Spleen (tissue), 13 donors: ENCODE data around the gene SMIM31. TPM values are rescaled to one million over a fixed set of nuclear protein-coding genes. Genes with fewer than 3 reads are reported as not detected.

ENCODE experiments used
- DNase-seq: peaks from one replicate; pipeline ENCODE4 v3.0.0-alpha.2; 2020
- H3K27ac ChIP-seq, 8 donors: fragments of 200-600 bp; sonication (generic) in 7 of 8; 1 replicate in 4 of 8; 2 replicates in 4 of 8; pipeline versions ENCODE4 v1.5.0 to v1.8.0; 2016 to 2021; ENCODE audit warnings: inconsistent platforms in 4 of 8, mild to moderate bottlenecking in 4 of 8, moderate library complexity in 1 of 8
- H3K27me3 ChIP-seq, 7 donors: fragments of 200-600 bp; sonication (generic) in 6 of 7; replicated peaks in 1 of 7; 1 replicate in 4 of 7; 2 replicates in 3 of 7; pipeline versions ENCODE4 v1.5.0 to v1.8.0; 2016 to 2021; ENCODE audit warnings: inconsistent platforms in 3 of 7, mild to moderate bottlenecking in 1 of 7
- H3K36me3 ChIP-seq, 6 donors: fragments of 200-600 bp; sonication (generic) in 5 of 6; 1 replicate in 4 of 6; 2 replicates in 2 of 6; pipeline versions ENCODE4 v1.5.0 to v1.8.0; 2016 to 2021; ENCODE audit warnings: inconsistent platforms in 2 of 6
- H3K4me1 ChIP-seq, 6 donors: fragments of 200-600 bp; sonication (generic) in 5 of 6; 1 replicate in 3 of 6; 2 replicates in 3 of 6; pipeline versions ENCODE4 v1.5.0 to v1.8.0; 2016 to 2021; ENCODE audit warnings: inconsistent platforms in 3 of 6
- H3K4me3 ChIP-seq, 8 donors: fragments of 200-600 bp; sonication (generic) in 7 of 8; 1 replicate in 4 of 8; 2 replicates in 4 of 8; pipeline versions ENCODE4 v1.5.0 to v1.8.0; 2016 to 2021; ENCODE audit warnings: inconsistent platforms in 4 of 8, mild to moderate bottlenecking in 4 of 8, moderate library complexity in 2 of 8
- H3K9me3 ChIP-seq, 8 donors: fragments of 200-600 bp; sonication (generic) in 7 of 8; 1 replicate in 4 of 8; 2 replicates in 4 of 8; pipeline versions ENCODE4 v1.5.0 to v1.8.0; 2016 to 2021; ENCODE audit warnings: inconsistent platforms in 4 of 8
- POLR2A ChIP-seq, 3 donors: fragments of 450-650 bp; IDR thresholded peaks; one replicate each; pipeline ENCODE4 v1.5.1; 2017; ENCODE audit warnings: antibody characterized with exemption in 3 of 3, mild to moderate bottlenecking in 1 of 3
- POLR2AphosphoS5 ChIP-seq, 3 donors: sonication (generic); formaldehyde crosslinking; IDR thresholded peaks; one replicate each; pipeline ENCODE4 v1.5.1; 2017; ENCODE audit warnings: antibody characterized with exemption in 3 of 3
- WGBS, 5 donors: extraction: QIAGEN DNeasy Blood & Tissue Kit in 3 of 5; methylation state at CpG; one replicate each; pipeline versions ENCODE4 v1.1.5 to v1.1.7; 2013 to 2018; 5-methylcytosine and 5-hydroxymethylcytosine counted together
- intact Hi-C: fragments of 100-400 bp; cut with DNase I; formaldehyde crosslinking; loops from one replicate; pipeline ENCODE4 v1.15.0; 2023; ENCODE audit warnings: low total_unique reads
- long read RNA-seq, 2 donors: transcript quantifications; one replicate each; lab custom pipeline, GENCODE V29; 2026
- polyA plus RNA-seq, 3 donors: library from polyadenylated mRNA; stranded (reverse); fragments of 200-250 nt; gene quantifications; one replicate each; pipeline ENCODE4 v1.2.1, GENCODE V29; 2013
- total RNA-seq, 7 donors: library from RNA; depleted of rRNA in 3 of 7; stranded (reverse); fragments of >200 nt in 3 of 7; fragmentation: NEBNext Ultra II Directional in 4 of 7; extraction: Animal tissue kit (Norgen Biotek cat#: 25700) in 4 of 7; gene quantifications; one replicate each; pipeline versions ENCODE4 v1.1.0 to v1.2.1, GENCODE V29; 2016 to 2021
- TF ChIP-seq, protein P1 (sequence below), 11 experiments: fragments of 200-600 bp in 7 of 11; fragments of 450-650 bp in 4 of 11; sonication (generic) in 4 of 11; IDR thresholded peaks in 8 of 11; conservative IDR thresholded peaks in 3 of 11; 1 replicate in 7 of 11; 2 replicates in 4 of 11; pipeline versions ENCODE4 v1.4.0 to v1.8.0; 2016 to 2021; ENCODE audit warnings: antibody characterized with exemption in 11 of 11, inconsistent platforms in 4 of 11, mild to moderate bottlenecking in 1 of 11
- donor health status: healthy with polysubstance abuse.
- donor health status: DM: no; HTN: no; CAD: no; lungs with moderate emphysema.
- donor health status: DM: no; HTN: no; CAD: no.
- donor health status: Bipolar disorder and iron deficiency.
- donor health status: healthy.
- donor health status: DM: no; HTN: no; CAD: no.
- donor health status: DM: yes; HTN: yes; CAD: no.

SMIM31 gene
- total RNA-seq (not detected), polyA plus RNA-seq (not detected)
- long read RNA-seq, donor 1 = 0 reads
- long read RNA-seq, donor 2 = 0 reads

DNA sequence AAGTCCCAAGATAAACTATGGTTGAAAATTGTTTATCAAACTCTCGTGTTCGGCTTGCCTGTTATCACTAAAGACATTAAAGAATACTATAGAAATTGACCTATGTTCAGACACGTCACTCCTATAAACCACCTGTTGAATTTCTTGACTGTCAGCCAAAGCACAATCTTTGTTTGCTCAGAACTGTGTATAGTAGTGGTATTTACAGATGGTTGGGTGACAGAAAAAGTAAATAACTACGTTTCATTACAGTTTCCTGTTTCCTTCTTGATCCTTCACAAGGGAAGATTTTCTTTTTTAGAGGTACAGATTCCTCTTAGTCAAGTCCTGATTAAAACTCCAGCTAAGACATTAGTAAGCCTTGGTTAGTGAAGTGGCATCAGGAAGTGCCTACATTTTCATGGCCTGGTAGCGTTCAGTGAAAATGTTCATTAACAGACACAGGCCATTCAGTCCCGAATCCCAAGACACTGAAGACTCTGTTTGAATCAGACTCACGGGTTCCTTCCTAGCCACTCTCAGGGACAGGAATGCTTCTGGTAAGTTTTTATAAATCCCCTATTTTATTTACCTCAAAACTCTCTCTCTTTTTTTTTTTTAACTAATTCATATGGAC lies at the start of gene SMIM31:
SMIM31 (plus strand) TSS at position 259 of the 616 bp plus-strand sequence. CDS start 16,313 bp downstream, outside the sequence.
- Histone ChIP-seq H3K27ac (no peak within 1 kb of the TSS), H3K9me3 (peaks cover 0 to 17% (median 12%) of the 10 kb centered on the region in 8 donors), H3K4me3 (no peak within 1 kb of the TSS), H3K36me3 (no peaks in the 10 kb centered on the region), H3K4me1 (no peaks in the 10 kb centered on the region), H3K27me3 (peaks cover 0 to under 1% (median 0%) of the 10 kb centered on the region in 7 donors)
- DNase-seq = no peak
- intact Hi-C loops = no loop called here
- no peak for TF ChIP-seq POLR2A (IDR thresholded peaks at IDR 0.05)
- TF ChIP-seq, protein P1, sequence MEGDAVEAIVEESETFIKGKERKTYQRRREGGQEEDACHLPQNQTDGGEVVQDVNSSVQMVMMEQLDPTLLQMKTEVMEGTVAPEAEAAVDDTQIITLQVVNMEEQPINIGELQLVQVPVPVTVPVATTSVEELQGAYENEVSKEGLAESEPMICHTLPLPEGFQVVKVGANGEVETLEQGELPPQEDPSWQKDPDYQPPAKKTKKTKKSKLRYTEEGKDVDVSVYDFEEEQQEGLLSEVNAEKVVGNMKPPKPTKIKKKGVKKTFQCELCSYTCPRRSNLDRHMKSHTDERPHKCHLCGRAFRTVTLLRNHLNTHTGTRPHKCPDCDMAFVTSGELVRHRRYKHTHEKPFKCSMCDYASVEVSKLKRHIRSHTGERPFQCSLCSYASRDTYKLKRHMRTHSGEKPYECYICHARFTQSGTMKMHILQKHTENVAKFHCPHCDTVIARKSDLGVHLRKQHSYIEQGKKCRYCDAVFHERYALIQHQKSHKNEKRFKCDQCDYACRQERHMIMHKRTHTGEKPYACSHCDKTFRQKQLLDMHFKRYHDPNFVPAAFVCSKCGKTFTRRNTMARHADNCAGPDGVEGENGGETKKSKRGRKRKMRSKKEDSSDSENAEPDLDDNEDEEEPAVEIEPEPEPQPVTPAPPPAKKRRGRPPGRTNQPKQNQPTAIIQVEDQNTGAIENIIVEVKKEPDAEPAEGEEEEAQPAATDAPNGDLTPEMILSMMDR (IDR thresholded peaks at IDR 0.05 in 8 of 11, conservative IDR thresholded peaks at IDR 0.05 in 3 of 11) = no peak
- no peak for TF ChIP-seq POLR2AphosphoS5 (IDR thresholded peaks at IDR 0.05)
- WGBS, 5 donors = 63 to 80% (median 75%) methylated on average over 7 of the region's 7 CpGs

DNA sequence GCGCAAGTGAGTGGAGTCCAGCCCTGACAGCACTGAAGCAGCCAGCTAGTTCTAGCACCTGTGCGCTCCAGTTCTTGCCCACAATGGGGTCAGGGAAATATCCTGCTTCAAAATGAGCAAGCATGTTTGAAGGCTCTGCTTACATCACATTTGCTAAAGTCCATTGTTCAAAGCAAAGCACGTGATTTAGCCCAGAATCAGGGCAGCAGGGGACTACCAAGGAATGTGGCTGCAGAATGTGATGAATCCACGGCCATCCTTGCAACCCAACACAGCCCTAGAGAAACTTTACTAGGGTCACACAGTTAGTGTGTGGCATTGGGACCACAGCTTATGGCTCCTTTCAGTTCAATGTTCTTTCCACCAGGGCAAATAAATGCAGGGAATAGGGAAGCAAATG lies 47.3 kb upstream of the SMIM31 start:
- no peaks in the 10 kb centered on the region for H3K27me3 ChIP-seq
- TF ChIP-seq POLR2A (IDR thresholded peaks at IDR 0.05) (no peak), POLR2AphosphoS5 (IDR thresholded peaks at IDR 0.05) (no peak)
- TF ChIP-seq, protein P1 (IDR thresholded peaks at IDR 0.05 in 8 of 11, conservative IDR thresholded peaks at IDR 0.05 in 3 of 11) = no peak
- H3K4me3 ChIP-seq = no peak overlapping the region
- 68 to 80% (median 77%) methylated on average over 4 of the region's 4 CpGs for WGBS, 5 donors
- peaks cover 0 to 3% (median 0%) of the 10 kb centered on the region in 8 donors for H3K9me3 ChIP-seq
- H3K4me1 ChIP-seq = no peaks in the 10 kb centered on the region
- H3K27ac ChIP-seq = no peak overlapping the region
- H3K36me3 ChIP-seq = no peaks in the 10 kb centered on the region
- intact Hi-C loops = no loop called here
- no peak for DNase-seq

DNA sequence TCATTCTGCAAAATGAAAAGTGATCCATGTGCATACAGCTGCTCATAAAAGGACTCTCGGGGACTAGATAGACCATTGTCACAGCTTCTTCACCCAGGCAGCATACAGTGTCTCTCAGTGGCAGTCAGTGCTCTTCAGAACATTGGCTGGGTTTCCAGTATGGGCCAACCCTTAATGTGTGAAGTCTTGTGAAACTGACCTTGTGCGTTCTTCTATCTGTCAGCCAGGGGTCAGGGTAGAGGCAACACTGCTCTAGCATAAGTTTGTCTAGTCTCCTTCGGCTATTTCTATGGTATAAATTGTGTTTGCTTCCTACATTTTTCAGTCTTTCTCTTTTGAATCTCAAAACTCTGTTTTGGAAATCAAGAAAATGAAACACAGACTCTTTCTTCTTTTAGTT lies 37.0 kb upstream of the SMIM31 start:
- Histone ChIP-seq H3K9me3 (peaks cover 0 to 8% (median 0%) of the 10 kb centered on the region in 8 donors), H3K36me3 (no peaks in the 10 kb centered on the region), H3K4me1 (no peaks in the 10 kb centered on the region), H3K27me3 (peaks cover 0 to 8% (median 0%) of the 10 kb centered on the region in 7 donors), H3K4me3 (no peak overlapping the region), H3K27ac (no peak overlapping the region)
- intact Hi-C loops = no loop called here
- no peak for DNase-seq
- WGBS, 5 donors = 76 to 89% (median 78%) methylated on average over 3 of the region's 3 CpGs
- TF ChIP-seq POLR2A (IDR thresholded peaks at IDR 0.05) (no peak), POLR2AphosphoS5 (IDR thresholded peaks at IDR 0.05) (no peak)
- TF ChIP-seq, protein P1 (IDR thresholded peaks at IDR 0.05 in 8 of 11, conservative IDR thresholded peaks at IDR 0.05 in 3 of 11) = no peak

DNA sequence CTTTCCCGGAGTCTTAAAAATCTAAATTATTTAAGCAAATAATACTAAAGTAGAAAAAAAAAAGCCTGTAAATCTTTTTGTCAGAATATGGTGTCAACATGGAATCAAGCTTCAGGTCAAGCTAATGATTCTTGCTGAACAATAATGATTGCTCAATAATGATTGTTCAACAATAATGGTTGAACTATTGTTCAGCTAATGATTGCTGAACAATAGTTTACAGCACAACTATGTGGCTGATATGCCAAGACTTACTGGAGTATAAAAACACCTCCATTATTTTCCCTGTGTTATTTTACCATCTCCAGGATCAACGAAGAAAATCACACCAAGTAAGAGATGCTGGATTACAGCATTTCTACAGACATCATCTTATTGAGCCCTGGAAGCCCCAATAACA lies 35.1 kb upstream of the SMIM31 start:
- Histone ChIP-seq H3K27ac (no peak overlapping the region), H3K36me3 (no peaks in the 10 kb centered on the region), H3K4me3 (no peak overlapping the region), H3K4me1 (no peaks in the 10 kb centered on the region), H3K27me3 (peaks cover 0 to 8% (median 0%) of the 10 kb centered on the region in 7 donors), H3K9me3 (no peaks in the 10 kb centered on the region)
- TF ChIP-seq POLR2AphosphoS5 (IDR thresholded peaks at IDR 0.05) = no peak
- DNase-seq = no peak
- WGBS, 5 donors = 80 to 93% (median 84%) methylated on average over 2 of the region's 2 CpGs
- intact Hi-C loops = no loop called here
